ENCODE measurements around the gene DROSHA.

GRCh38 chr5:31453522-31453921 lies 78.4 kb downstream of the DROSHA start:
- TF ChIP-seq LARP7 (IDR thresholded peaks at IDR 0.05): no peak
- TF ChIP-seq PBX3 (IDR thresholded peaks at IDR 0.05; ENCODE audit: insufficient replicate concordance, low read depth, low read length): no peak
- TF ChIP-seq KDM1A (IDR thresholded peaks at IDR 0.05; ENCODE audit: borderline replicate concordance): no peak
- TF ChIP-seq TBL1XR1 (IDR thresholded peaks at IDR 0.05; ENCODE audit: low read depth, low read length): no peak
- TF ChIP-seq RBBP5 (conservative IDR thresholded peaks at IDR 0.05): no peak
- no peak for TF ChIP-seq SREBF2 (IDR thresholded peaks at IDR 0.05; ENCODE audit: low read length)
